H1 (cell line): ENCODE measurements around the gene UPK1B. TPM values are rescaled to one million over a fixed set of nuclear protein-coding genes. Genes with fewer than 3 reads are reported as not detected.

Experiments
- CTCF ChIA-PET: fragments of 300-600 bp; sonication (Branson Sonifier 250); formaldehyde crosslinking; loops from one replicate; lab custom pipeline; 2021; ENCODE audit not compliant: partially characterized antibody; lab: Charles Lee
- POLR2A ChIA-PET: fragments of 300-600 bp; sonication (Branson Sonifier 250); formaldehyde crosslinking; loops from one replicate; lab custom pipeline; 2021; ENCODE audit warnings: inconsistent platforms; ENCODE audit not compliant: partially characterized antibody; lab: Charles Lee
- DNase-seq, 2 experiments: peaks; one replicate each; pipeline versions ENCODE4 v3.0.0 to v3.0.0-alpha.2; 2010 to 2022; ENCODE audit warnings: low spot score in 2 of 2, low read depth in 1 of 2, mixed read lengths in 1 of 2
- FAIRE-seq: peaks from 2 replicates; lab custom pipeline; 2011; peaks lifted over from hg19 to GRCh38; lab: Jason Lieb, UNC
- H2AFZ ChIP-seq: 2 replicates; pipeline ENCODE4 v1.8.1; 2012; ENCODE audit warnings: low read length, inconsistent platforms
- H2AK5ac ChIP-seq: 2 replicates; pipeline ENCODE4 v1.6.1; 2013; ENCODE audit warnings: low read depth, low read length
- H2BK120ac ChIP-seq: replicated peaks from 2 replicates; pipeline ENCODE3; 2013; ENCODE audit warnings: low read depth, low read length, inconsistent platforms
- H2BK12ac ChIP-seq: 2 replicates; pipeline ENCODE4 v1.6.1; 2013; ENCODE audit warnings: low read depth, low read length
- H2BK15ac ChIP-seq: 2 replicates; pipeline ENCODE4 v1.6.1; 2013; ENCODE audit warnings: low read length
- H2BK20ac ChIP-seq: 2 replicates; pipeline ENCODE4 v1.6.1; 2013; ENCODE audit warnings: low read length
- H2BK5ac ChIP-seq: 2 replicates; pipeline ENCODE4 v1.6.1; 2013; ENCODE audit warnings: low read depth, low read length
- H3K14ac ChIP-seq: 2 replicates; pipeline ENCODE4 v1.6.1; 2013; ENCODE audit warnings: inconsistent platforms; ENCODE audit not compliant: insufficient read length
- H3K18ac ChIP-seq: 2 replicates; pipeline ENCODE4 v1.6.1; 2013; ENCODE audit warnings: low read length; ENCODE audit errors: extremely low read depth
- H3K23ac ChIP-seq: 2 replicates; pipeline ENCODE4 v1.6.1; 2013; ENCODE audit warnings: inconsistent platforms; ENCODE audit not compliant: insufficient read length
- H3K23me2 ChIP-seq: 2 replicates; pipeline ENCODE4 v1.6.1; 2013; ENCODE audit warnings: low read depth, low read length
- H3K27ac ChIP-seq: 2 replicates; pipeline ENCODE4 v1.6.1; 2011; ENCODE audit warnings: low read depth, low read length, inconsistent platforms
- H3K27me3 ChIP-seq, 4 experiments: replicated peaks in 1 of 4; 1 replicate in 1 of 4; 2 replicates in 3 of 4; pipeline versions ENCODE4 v1.6.1 to v1.8.1; 2011 to 2013; ENCODE audit warnings: low read length in 3 of 4, mild to moderate bottlenecking in 3 of 4, inconsistent platforms in 2 of 4, mixed read lengths in 2 of 4, moderate library complexity in 1 of 4; ENCODE audit not compliant: control insufficient read depth in 3 of 4, insufficient read depth in 3 of 4; ENCODE audit errors: extremely low read depth in 1 of 4
- H3K36me3 ChIP-seq, 4 experiments: 2 replicates each; pipeline versions ENCODE4 v1.6.1 to v1.8.1; 2011 to 2013; ENCODE audit warnings: mild to moderate bottlenecking in 4 of 4, low read length in 3 of 4, moderate library complexity in 2 of 4, control low read depth in 1 of 4, inconsistent platforms in 1 of 4; ENCODE audit not compliant: insufficient read depth in 4 of 4, control insufficient read depth in 2 of 4
- H3K4ac ChIP-seq: replicated peaks from 2 replicates; pipeline ENCODE3; 2013; ENCODE audit warnings: low read length, low read depth, mixed read lengths, inconsistent platforms; ENCODE audit not compliant: insufficient read length
- H3K4me1 ChIP-seq, 4 experiments: replicated peaks in 1 of 4; 1 replicate in 1 of 4; 2 replicates in 3 of 4; pipeline versions ENCODE4 v1.6.1 to v1.8.1; 2011 to 2013; ENCODE audit warnings: low read length in 3 of 4, inconsistent platforms in 2 of 4, mixed read lengths in 1 of 4; ENCODE audit not compliant: insufficient read depth in 4 of 4, control insufficient read depth in 3 of 4
- H3K4me2 ChIP-seq, 2 experiments: 2 replicates each; pipeline versions ENCODE4 v1.6.1 to v1.8.1; 2011 to 2013; ENCODE audit warnings: low read depth in 2 of 2, low read length in 2 of 2, control low read depth in 1 of 2, inconsistent platforms in 1 of 2, mild to moderate bottlenecking in 1 of 2; ENCODE audit not compliant: insufficient read depth in 1 of 2
- H3K4me3 ChIP-seq, 4 experiments: fragments of 200-600, 300-600 bp in 1 of 4; sonication (generic), shearing (Covaris generic), sonication (Bioruptor Twin) in 1 of 4; 2 replicates each; pipeline versions ENCODE4 v1.5.1 to v1.8.1; 2011 to 2016; ENCODE audit warnings: low read length in 4 of 4, low read depth in 3 of 4, control low read depth in 2 of 4, inconsistent platforms in 2 of 4, mild to moderate bottlenecking in 2 of 4, mixed read lengths in 1 of 4, moderate library complexity in 1 of 4; ENCODE audit not compliant: insufficient read depth in 2 of 4; ENCODE audit errors: extremely low read depth in 1 of 4
- H3K56ac ChIP-seq: replicated peaks from 2 replicates; pipeline ENCODE3; 2013; ENCODE audit warnings: low read depth, mild to moderate bottlenecking, mixed read lengths, low read length, inconsistent platforms; ENCODE audit not compliant: insufficient read length
- H3K79me1 ChIP-seq: 2 replicates; pipeline ENCODE4 v1.6.1; 2013; ENCODE audit warnings: low read depth, low read length, control low read depth
- H3K79me2 ChIP-seq, 2 experiments: 2 replicates each; pipeline versions ENCODE4 v1.6.1 to v1.8.1; 2012 to 2013; ENCODE audit warnings: low read length in 2 of 2, mild to moderate bottlenecking in 2 of 2, inconsistent platforms in 1 of 2; ENCODE audit not compliant: insufficient read depth in 2 of 2, control insufficient read depth in 1 of 2
- H3K9ac ChIP-seq, 4 experiments: replicated peaks in 1 of 4; 1 replicate in 1 of 4; 2 replicates in 3 of 4; pipeline versions ENCODE4 v1.6.1 to v1.8.1; 2011 to 2013; ENCODE audit warnings: low read depth in 3 of 4, low read length in 3 of 4, control low read depth in 2 of 4, mild to moderate bottlenecking in 2 of 4, moderate library complexity in 2 of 4, inconsistent platforms in 1 of 4; ENCODE audit errors: extremely low read depth in 1 of 4
- H3K9me3 ChIP-seq, 2 experiments: 2 replicates each; pipeline versions ENCODE4 v1.6.1 to v1.8.1; 2012 to 2013; ENCODE audit warnings: mild to moderate bottlenecking in 2 of 2, moderate library complexity in 2 of 2, control low read depth in 1 of 2, inconsistent platforms in 1 of 2, low read depth in 1 of 2, low read length in 1 of 2, mixed read lengths in 1 of 2; ENCODE audit not compliant: insufficient read depth in 2 of 2
- H4K20me1 ChIP-seq, 2 experiments: replicated peaks in 1 of 2; 2 replicates each; pipeline versions ENCODE3 to v1.8.1; 2011 to 2013; ENCODE audit warnings: inconsistent platforms in 2 of 2, low read length in 2 of 2, mild to moderate bottlenecking in 1 of 2; ENCODE audit not compliant: insufficient read depth in 2 of 2, control insufficient read depth in 1 of 2
- H4K5ac ChIP-seq: 2 replicates; pipeline ENCODE4 v1.6.1; 2013; ENCODE audit warnings: low read length, low read depth, mixed read lengths, inconsistent platforms; ENCODE audit not compliant: insufficient read length
- H4K8ac ChIP-seq: 2 replicates; pipeline ENCODE4 v1.8.0; 2013; ENCODE audit warnings: mild to moderate bottlenecking, moderate library complexity, low read length, inconsistent platforms; ENCODE audit not compliant: insufficient read depth; ENCODE audit errors: extremely low read depth
- H4K91ac ChIP-seq: replicated peaks from 2 replicates; pipeline ENCODE3; 2013; ENCODE audit warnings: low read length, mixed read lengths, inconsistent platforms; ENCODE audit not compliant: insufficient read length
- EGR1 ChIP-seq: IDR thresholded peaks from 2 replicates; pipeline ENCODE4 v1.6.1; 2011; ENCODE audit warnings: low read depth, low read length, borderline replicate concordance
- JUND ChIP-seq: IDR thresholded peaks from 2 replicates; pipeline ENCODE4 v1.6.1; 2011; ENCODE audit warnings: mild to moderate bottlenecking, improper control_type of control experiment, low read length
- KDM4A ChIP-seq: IDR thresholded peaks from one replicate; pipeline ENCODE4 v1.7.1; 2012; ENCODE audit warnings: low read depth, mild to moderate bottlenecking, moderate library complexity, low read length, inconsistent platforms; ENCODE audit not compliant: severe bottlenecking
- RNF2 ChIP-seq: fragments of 200-900, 300-1000 bp; sonication (generic); IDR thresholded peaks from 2 replicates; pipeline ENCODE4 v1.7.1; 2016; ENCODE audit warnings: borderline replicate concordance, low read depth, mild to moderate bottlenecking, antibody characterized with exemption, low read length; ENCODE audit not compliant: poor library complexity, severe bottlenecking; ENCODE audit errors: missing control alignments
- RXRA ChIP-seq: IDR thresholded peaks from 2 replicates; pipeline ENCODE4 v1.6.1; 2011; ENCODE audit warnings: low read depth, mild to moderate bottlenecking, low read length, moderate library complexity; ENCODE audit not compliant: insufficient read depth
- SIRT6 ChIP-seq: IDR thresholded peaks from one replicate; pipeline ENCODE4 v1.7.1; 2012; ENCODE audit warnings: low read length, inconsistent platforms
- SIX5 ChIP-seq: IDR thresholded peaks from 2 replicates; pipeline ENCODE4 v1.6.1; 2011; ENCODE audit warnings: mild to moderate bottlenecking, low read depth, low read length
- SP2 ChIP-seq: IDR thresholded peaks from 2 replicates; pipeline ENCODE4 v1.6.1; 2012; ENCODE audit warnings: mild to moderate bottlenecking, low read length, inconsistent platforms
- SUZ12 ChIP-seq: fragments of 200-600 bp; sonication (generic); IDR thresholded peaks from 2 replicates; pipeline ENCODE4 v1.6.1; 2012; ENCODE audit warnings: mild to moderate bottlenecking, inconsistent platforms, low read length, moderate library complexity, mixed read lengths
- TAF7 ChIP-seq: optimal IDR thresholded peaks from 2 replicates; pipeline ENCODE3; 2011; ENCODE audit warnings: low read depth, mild to moderate bottlenecking, inconsistent platforms, low read length, moderate library complexity, borderline replicate concordance
- TBP ChIP-seq: IDR thresholded peaks from 2 replicates; pipeline ENCODE4 v1.6.1; 2011; ENCODE audit warnings: low read depth, low read length, improper control_type of control experiment
- YY1 ChIP-seq: IDR thresholded peaks from 2 replicates; pipeline ENCODE4 v1.6.1; 2011; ENCODE audit warnings: low read depth, mild to moderate bottlenecking, low read length
- polyA plus RNA-seq, 7 experiments: library from polyadenylated mRNA; depleted of rRNA in 3 of 7; stranded (reverse) in 5 of 7; unstranded in 2 of 7; fragments of >200 nt in 5 of 7; fragments of 200-250 nt in 2 of 7; gene quantifications; 1 replicate in 5 of 7; 2 replicates in 1 of 7; 4 replicates in 1 of 7; pipeline versions ENCODE4 v1.2.1 to v1.2.3, GENCODE V29; 2011 to 2013; ENCODE audit warnings: missing spikeins in 2 of 7, mixed read lengths in 2 of 7
- total RNA-seq: library from RNA; stranded (reverse); fragmentation: NEBNext Ultra II Directional; extraction: Animal tissue kit (Norgen Biotek cat#: 25700); gene quantifications from 2 replicates; pipeline ENCODE4 v1.2.1, GENCODE V29; 2021

UPK1B gene
- total and polyA plus RNA-seq, 2 of the 8 experiments (the other 6 are each of a cell fraction or from before 2014, with no cell fraction given) = 0.67 to 0.68 TPM

DNA sequence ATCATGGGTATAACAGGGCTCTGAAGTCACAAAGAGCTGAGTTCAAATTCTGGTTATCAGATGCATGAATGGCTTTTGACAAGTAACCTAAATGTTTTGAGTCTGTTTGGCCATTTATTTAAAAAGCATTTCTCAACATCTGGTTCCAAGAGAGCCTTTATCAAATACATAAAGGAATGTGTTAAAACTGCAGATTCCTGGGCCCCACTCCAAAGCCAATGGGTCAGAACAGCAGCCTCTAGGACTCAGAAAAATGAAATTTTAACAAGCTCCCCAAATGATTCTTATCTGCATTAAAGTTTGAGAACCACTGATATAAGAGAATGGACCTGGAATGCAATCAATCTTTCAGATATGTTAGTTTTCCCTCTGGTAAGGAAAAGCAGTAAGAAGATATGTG is 63.9 kb downstream of the UPK1B start:
- FAIRE-seq (no peak), DNase-seq (no peak)
- no peak overlapping the region for H3K4me2 ChIP-seq
- H3K18ac ChIP-seq = no peak overlapping the region
- no peak overlapping the region for H4K8ac ChIP-seq
- peaks cover 0 to 2% of the 10 kb centered on the region in 2 experiments for H4K20me1 ChIP-seq
- no peak overlapping the region for H4K5ac ChIP-seq
- H3K23me2 ChIP-seq = peaks cover 6% of the 10 kb centered on the region; the same call in 1 of the 2 replicates
- 0 out of 7 replicates have a peak, but pooled peaks cover 0 to 1% (median 0%) of the 10 kb centered on the region in 4 experiments for H3K4me1 ChIP-seq
- H3K14ac ChIP-seq = no peak overlapping the region
- H2AK5ac ChIP-seq = no peak overlapping the region
- H2BK120ac ChIP-seq = no peak overlapping the region
- H3K9ac ChIP-seq = no peak overlapping the region
- ChIA-PET POLR2A (no interaction called here), CTCF (interaction anchor here (1.2 kb wide), 1 partner anchor 91 kb away, joined by 3 read pairs; the partner anchor contains the start of gene TEX55)
- peaks cover 15 to 50% (median 27%) of the 10 kb centered on the region in 4 experiments for H3K36me3 ChIP-seq
- no peak overlapping the region for H2BK20ac ChIP-seq
- H3K27ac ChIP-seq = no peak overlapping the region
- H3K4ac ChIP-seq = no peak overlapping the region
- no peaks in the 10 kb centered on the region for H3K27me3 ChIP-seq
- H4K91ac ChIP-seq = no peak overlapping the region
- no peak overlapping the region for H2BK15ac ChIP-seq
- no peak overlapping the region for H3K23ac ChIP-seq
- no peak overlapping the region for H2BK12ac ChIP-seq
- H3K9me3 ChIP-seq = peaks cover 0 to 5% of the 10 kb centered on the region in 2 experiments; a peak in 1 of 4 replicates
- H2AFZ ChIP-seq = no peak overlapping the region
- H2BK5ac ChIP-seq = no peak overlapping the region
- H3K79me1 ChIP-seq = peaks cover 4% of the 10 kb centered on the region; the same call in 1 of the 2 replicates
- H3K56ac ChIP-seq = no peak overlapping the region
- H3K4me3 ChIP-seq = no peak overlapping the region
- H3K79me2 ChIP-seq = peaks cover 4 to 60% of the 10 kb centered on the region in 2 experiments; a peak in 3 of 4 replicates
- TF ChIP-seq TAF7 = no peak
- TF ChIP-seq SUZ12 = no peak
- TF ChIP-seq TBP = no peak
- TF ChIP-seq YY1 = no peak
- no peak for TF ChIP-seq SIRT6
- TF ChIP-seq RXRA = no peak
- no peak for TF ChIP-seq RNF2
- TF ChIP-seq EGR1 = no peak
- no peak for TF ChIP-seq KDM4A
- no peak for TF ChIP-seq JUND
- TF ChIP-seq SIX5 = no peak
- TF ChIP-seq SP2 = no peak
